HG02840 (cell line): Measurements from ENCODE around the gene MARCHF3.

Experiments
- ATAC-seq: cut with Tn5 transposase; IDR thresholded peaks from one replicate; pipeline ENCODE4 v1.9.1; 2021; ENCODE audit warnings: mild to moderate bottlenecking, moderate library complexity, moderate number of reproducible peaks; ENCODE audit not compliant: unreplicated experiment, low FRiP score

Gene MARCHF3

GRCh38 chr5:126988021-126988569 is 42.3 kb downstream of the MARCHF3 start:
- ATAC-seq = peak; percentile 96

- no peak for ATAC-seq
Measured at GRCh38 chr5:126987271-126987899, 43.0 kb downstream of the MARCHF3 start.

GRCh38 chr5:126984632-126985031 is 45.7 kb downstream of the MARCHF3 start:
- ATAC-seq = no peak

- ATAC-seq = no peak
Measured at GRCh38 chr5:126983874-126984266, 46.5 kb downstream of the MARCHF3 start.

GRCh38 chr5:126982926-126983873 is 47.2 kb downstream of the MARCHF3 start:
- ATAC-seq = no peak

GRCh38 chr5:126982202-126982601 is 48.2 kb downstream of the MARCHF3 start:
- no peak for ATAC-seq

- no peak for ATAC-seq
Measured at GRCh38 chr5:126981701-126982100, 48.7 kb downstream of the MARCHF3 start.

- no peak for ATAC-seq
Measured at GRCh38 chr5:126981222-126981621, 49.1 kb downstream of the MARCHF3 start.

- ATAC-seq = no peak
Measured at GRCh38 chr5:126978258-126978657, 52.1 kb downstream of the MARCHF3 start.

GRCh38 chr5:126976520-126977172 is 53.7 kb downstream of the MARCHF3 start:
- ATAC-seq = no peak

- ATAC-seq = no peak
Measured at GRCh38 chr5:126975796-126976195, 54.6 kb downstream of the MARCHF3 start.

- ATAC-seq = no peak
Measured at GRCh38 chr5:126973193-126973592, 57.2 kb downstream of the MARCHF3 start.

- ATAC-seq = peak; percentile 70
Measured at GRCh38 chr5:126972062-126972895, 58.1 kb downstream of the MARCHF3 start.

GRCh38 chr5:126971455-126972031 is 58.8 kb downstream of the MARCHF3 start:
- no peak for ATAC-seq

- ATAC-seq = no peak
Measured at GRCh38 chr5:126970517-126971017, 59.8 kb downstream of the MARCHF3 start.

GRCh38 chr5:126969548-126969947 is 60.8 kb downstream of the MARCHF3 start:
- no peak for ATAC-seq

- no peak for ATAC-seq
Measured at GRCh38 chr5:126967808-126968466, 62.4 kb downstream of the MARCHF3 start.

GRCh38 chr5:126965487-126965886 is 64.9 kb downstream of the MARCHF3 start:
- no peak for ATAC-seq

- ATAC-seq = no peak
Measured at GRCh38 chr5:126965061-126965475, 65.3 kb downstream of the MARCHF3 start.
